Liver (tissue), 9 donors: Measurements from ENCODE around the gene LLGL1. TPM values are rescaled to one million over a fixed set of nuclear protein-coding genes. Genes with fewer than 3 reads are reported as not detected.

ENCODE experiments used
- DNase-seq: peaks from one replicate; pipeline ENCODE4 v3.0.0-alpha.2; 2017; ENCODE audit warnings: low spot score
- H3K27ac ChIP-seq, 2 donors: one replicate each; pipeline ENCODE4 v1.7.0; 2013; ENCODE audit warnings: inconsistent platforms in 2 of 2, low read length in 2 of 2, control low read depth in 1 of 2, low read depth in 1 of 2, mild to moderate bottlenecking in 1 of 2
- H3K27me3 ChIP-seq, 4 donors: one replicate each; pipeline versions ENCODE4 v1.6.1 to v1.7.0; 2013; ENCODE audit warnings: low read length in 3 of 4, inconsistent platforms in 1 of 4, mild to moderate bottlenecking in 1 of 4, moderate library complexity in 1 of 4; ENCODE audit not compliant: control insufficient read depth in 4 of 4, insufficient read depth in 4 of 4
- H3K36me3 ChIP-seq, 4 donors: one replicate each; pipeline versions ENCODE4 v1.6.1 to v1.7.0; 2013; ENCODE audit warnings: low read length in 3 of 4, mild to moderate bottlenecking in 3 of 4, low read depth in 1 of 4, moderate library complexity in 1 of 4; ENCODE audit not compliant: control insufficient read depth in 4 of 4, insufficient read depth in 3 of 4
- H3K4me1 ChIP-seq, 4 donors: one replicate each; pipeline versions ENCODE4 v1.6.1 to v1.7.0; 2013; ENCODE audit warnings: low read length in 3 of 4, mild to moderate bottlenecking in 3 of 4, moderate library complexity in 1 of 4; ENCODE audit not compliant: control insufficient read depth in 4 of 4, insufficient read depth in 4 of 4
- H3K4me3 ChIP-seq, 3 donors: one replicate each; pipeline versions ENCODE4 v1.6.1 to v1.7.0; 2013; ENCODE audit warnings: low read length in 3 of 3, control low read depth in 1 of 3, low read depth in 1 of 3, mild to moderate bottlenecking in 1 of 3
- H3K9ac ChIP-seq, 2 donors: one replicate each; pipeline ENCODE4 v1.7.0; 2013; ENCODE audit warnings: low read length in 2 of 2, mild to moderate bottlenecking in 2 of 2, moderate library complexity in 2 of 2, control low read depth in 1 of 2, low read depth in 1 of 2
- H3K9me3 ChIP-seq, 4 donors: one replicate each; pipeline versions ENCODE4 v1.6.1 to v1.7.0; 2013; ENCODE audit warnings: low read length in 3 of 4; ENCODE audit not compliant: control insufficient read depth in 4 of 4
- CTCF ChIP-seq: fragments of 150-350 bp; IDR thresholded peaks from 2 replicates; pipeline ENCODE4 v1.5.1; 2017; ENCODE audit warnings: improper control_type of control experiment, low read depth, low read length; ENCODE audit not compliant: missing input control
- EGR1 ChIP-seq, 2 donors: IDR thresholded peaks; 2 replicates each; pipeline ENCODE4 v1.6.1; 2016 to 2018; ENCODE audit warnings: antibody characterized with exemption in 2 of 2, low read depth in 2 of 2
- FOXA1 ChIP-seq: IDR thresholded peaks from 2 replicates; pipeline ENCODE4 v1.6.1; 2016; ENCODE audit warnings: antibody characterized with exemption
- FOXA2 ChIP-seq: IDR thresholded peaks from 2 replicates; pipeline ENCODE4 v1.6.1; 2016; ENCODE audit warnings: antibody characterized with exemption
- GABPA ChIP-seq, 2 donors: IDR thresholded peaks in 1 of 2; conservative IDR thresholded peaks in 1 of 2; 2 replicates each; pipeline ENCODE4 v1.6.1; 2016; ENCODE audit warnings: antibody characterized with exemption in 2 of 2, mild to moderate bottlenecking in 1 of 2, moderate library complexity in 1 of 2
- HNF4A ChIP-seq, 2 donors: conservative IDR thresholded peaks; 2 replicates each; pipeline ENCODE4 v1.6.1; 2016; ENCODE audit warnings: antibody characterized with exemption in 2 of 2, mild to moderate bottlenecking in 2 of 2
- JUND ChIP-seq, 2 donors: IDR thresholded peaks; 2 replicates each; pipeline ENCODE4 v1.6.1; 2016; ENCODE audit warnings: antibody characterized with exemption in 2 of 2
- NR2F2 ChIP-seq: IDR thresholded peaks from 2 replicates; pipeline ENCODE4 v1.6.1; 2016; ENCODE audit warnings: antibody characterized with exemption
- REST ChIP-seq: IDR thresholded peaks from 2 replicates; pipeline ENCODE4 v1.6.1; 2016; ENCODE audit warnings: antibody characterized with exemption, mild to moderate bottlenecking
- RXRA ChIP-seq, 2 donors: IDR thresholded peaks; 2 replicates each; pipeline ENCODE4 v1.6.1; 2017 to 2018; ENCODE audit warnings: antibody characterized with exemption in 2 of 2, mild to moderate bottlenecking in 1 of 2
- TAF1 ChIP-seq: conservative IDR thresholded peaks from 2 replicates; pipeline ENCODE4 v1.6.1; 2016; ENCODE audit warnings: antibody characterized with exemption, mild to moderate bottlenecking
- YY1 ChIP-seq: IDR thresholded peaks from 2 replicates; pipeline ENCODE4 v1.6.1; 2016; ENCODE audit warnings: antibody characterized with exemption, mild to moderate bottlenecking
- WGBS: extraction: QIAGEN DNeasy Blood & Tissue Kit; methylation state at CpG from one replicate; pipeline ENCODE4 v1.1.7; 2013; 5-methylcytosine and 5-hydroxymethylcytosine counted together
- polyA plus RNA-seq, 2 donors: library from polyadenylated mRNA; stranded (reverse) in 1 of 2; unstranded in 1 of 2; fragments of 200-250 nt in 1 of 2; fragments of >200 nt in 1 of 2; fragmentation: Nextera tagmentation in 1 of 2; extraction: Ambion mirVana in 1 of 2; gene quantifications; one replicate each; pipeline versions ENCODE4 v1.2.1 to v1.2.3, GENCODE V29; 2013 to 2015
- total RNA-seq, 2 donors: library from RNA; depleted of rRNA; stranded (reverse); fragments of >200 nt; gene quantifications; one replicate each; pipeline ENCODE4 v1.2.3, GENCODE V29; 2014
- donor health status: healthy.
- donor health status: healthy.
- donor health status: healthy.
- donor health status: healthy.
- donor health status: healthy.

Gene LLGL1
- total and polyA plus RNA-seq, 4 donors, result 0.39 to 12.0 (median 2.8) TPM

GRCh38 chr17:18257982-18258355, 32.5 kb downstream of the LLGL1 start:
- peak overlapping the region; percentile 88 to 89 for H3K27ac ChIP-seq
- no peak for TF ChIP-seq RXRA (IDR thresholded peaks at IDR 0.05)
- no peak for TF ChIP-seq FOXA1
- TF ChIP-seq YY1, result peak; percentile 86
- no peak for TF ChIP-seq JUND (IDR thresholded peaks at IDR 0.05)
- TF ChIP-seq NR2F2, result no peak
- TF ChIP-seq GABPA (IDR thresholded peaks at IDR 0.05 in 1 of 2, conservative IDR thresholded peaks at IDR 0.05 in 1 of 2), result no peak
- peaks cover 3 to 18% (median 16%) of the 10 kb centered on the region in 4 donors for H3K36me3 ChIP-seq
- H3K9ac ChIP-seq, result peak overlapping the region; percentile 66 to 72
- under 1% methylated on average over 16 of the region's 16 CpGs for WGBS
- H3K9me3 ChIP-seq, result no peaks in the 10 kb centered on the region
- peak; percentile 64 for DNase-seq
- H3K4me1 ChIP-seq, result peaks cover 24 to 53% (median 33%) of the 10 kb centered on the region in 4 donors
- no peaks in the 10 kb centered on the region for H3K27me3 ChIP-seq
- H3K4me3 ChIP-seq, result peak overlapping the region; percentile 83 to 92 (median 88)

- Histone ChIP-seq H3K27ac (peak within 1 kb of the TSS; percentile 88 to 89), H3K4me3 (peak within 1 kb of the TSS; percentile 83 to 92 (median 88)), H3K9me3 (no peaks in the 10 kb centered on the region), H3K9ac (peak within 1 kb of the TSS; percentile 66 to 72), H3K36me3 (peaks cover 5 to 18% (median 14%) of the 10 kb centered on the region in 4 donors), H3K27me3 (no peaks in the 10 kb centered on the region), H3K4me1 (peaks cover 24 to 48% (median 33%) of the 10 kb centered on the region in 4 donors)
- WGBS, result 1% methylated on average over 71 of the region's 71 CpGs
- peak; percentile 67 for DNase-seq
- TF ChIP-seq REST (no peak), FOXA2 (no peak), CTCF (no peak), FOXA1 (no peak)
Measured at GRCh38 chr17:18258356-18259038, 33.1 kb downstream of the LLGL1 start, which contains the start of gene FLII. TSS of gene FLII (minus strand) at chr17:18258738. CDS start at chr17:18258690, 48 bp downstream.

GRCh38 chr17:18259621-18260331, 34.3 kb downstream of the LLGL1 start:
- Histone ChIP-seq H3K9me3 (no peaks in the 10 kb centered on the region), H3K27ac (peak overlapping the region; percentile 84 to 85), H3K4me1 (peaks cover 24 to 46% (median 33%) of the 10 kb centered on the region in 4 donors), H3K27me3 (no peaks in the 10 kb centered on the region), H3K36me3 (peaks cover 5 to 15% (median 11%) of the 10 kb centered on the region in 4 donors), H3K4me3 (peak overlapping the region; percentile 9 to 82 (median 80)), H3K9ac (peak overlapping the region in 1 of 2 donors; percentile 30)
- TF ChIP-seq CTCF (no peak), EGR1 (IDR thresholded peaks at IDR 0.05; ENCODE audit: low read depth in 2 of 2) (no peak), GABPA (IDR thresholded peaks at IDR 0.05 in 1 of 2, conservative IDR thresholded peaks at IDR 0.05 in 1 of 2) (no peak), HNF4A (conservative IDR thresholded peaks at IDR 0.05) (no peak), FOXA1 (no peak), REST (no peak), YY1 (no peak), TAF1 (no peak)
- no peak for DNase-seq
- WGBS, result 72% methylated on average over 22 of the region's 22 CpGs
